Iris pigment epithelial cell (primary cell): Measurements from ENCODE around the gene IPMK.
"Not testable (repeated sequence)": the region's sequence is repeated elsewhere in the genome, so short reads cannot be mapped to it uniquely, and the experiment has no call there.

Experiments
- DNase-seq: peaks from one replicate; pipeline ENCODE4 v3.0.0-alpha.2; 2011; ENCODE audit warnings: low read depth

IPMK gene

GRCh38 chr10:58220769-58221451, 46.8 kb downstream of the IPMK start:
- DNase-seq: peak; percentile 83

- peak; percentile 5 for DNase-seq
These were observed 47.8 kb downstream of the IPMK start for GRCh38 chr10:58219875-58220274.

GRCh38 chr10:58217612-58218011, 50.1 kb downstream of the IPMK start:
- peak; percentile 61 for DNase-seq

GRCh38 chr10:58212622-58213021, 55.1 kb downstream of the IPMK start:
- no peak for DNase-seq

GRCh38 chr10:58210160-58210559, 57.5 kb downstream of the IPMK start:
- no peak for DNase-seq

- peak; percentile 39 for DNase-seq
These were observed 58.0 kb downstream of the IPMK start for GRCh38 chr10:58209669-58210068.

- no peak for DNase-seq
These were observed 61.4 kb downstream of the IPMK start for GRCh38 chr10:58206251-58206650.

- no peak for DNase-seq
These were observed 66.0 kb downstream of the IPMK start for GRCh38 chr10:58201704-58202103.

GRCh38 chr10:58189269-58189668, 78.4 kb downstream of the IPMK start:
- peak; percentile 92 for DNase-seq

- peak; percentile 32 for DNase-seq
These were observed 83.5 kb downstream of the IPMK start for GRCh38 chr10:58184120-58184670.

- peak; percentile 59 for DNase-seq
These were observed 87.0 kb downstream of the IPMK start for GRCh38 chr10:58180666-58181065.

GRCh38 chr10:58179238-58179637, 88.5 kb downstream of the IPMK start:
- peak; percentile 57 for DNase-seq

- peak; percentile 54 for DNase-seq
These were observed 88.9 kb downstream of the IPMK start for GRCh38 chr10:58178811-58179210.

GRCh38 chr10:58177362-58177947, 90.2 kb downstream of the IPMK start:
- DNase-seq: peak; percentile 32

- DNase-seq: peak; percentile 29
These were observed 91.4 kb downstream of the IPMK start for GRCh38 chr10:58175990-58176900.

- DNase-seq: no peak
These were observed 92.9 kb downstream of the IPMK start for GRCh38 chr10:58174831-58175230.

- no peak for DNase-seq
These were observed 94.3 kb downstream of the IPMK start for GRCh38 chr10:58173391-58173790.

- no peak for DNase-seq
These were observed 96.5 kb downstream of the IPMK start for GRCh38 chr10:58171146-58171545.

GRCh38 chr10:58164517-58164916, 103.2 kb downstream of the IPMK start:
- DNase-seq: no peak

- DNase-seq: no peak
These were observed 108.9 kb downstream of the IPMK start for GRCh38 chr10:58158806-58159205.

- DNase-seq: peak; percentile 96
These were observed 110.5 kb downstream of the IPMK start for GRCh38 chr10:58157076-58157766.

GRCh38 chr10:58155941-58156340, 111.8 kb downstream of the IPMK start:
- DNase-seq: not testable (repeated sequence)
